Measurements from ENCODE around the gene ABCA9. TPM values are rescaled to one million over a fixed set of nuclear protein-coding genes. Genes with fewer than 3 reads are reported as not detected.

The ABCA9 gene
- total and polyA plus RNA-seq, 2 of the 13 experiments (the other 11 are each of a cell fraction or from before 2014, with no cell fraction given): 0.04 TPM; not detected in 1

GRCh38 chr17:68957944-68958343 lies 102.8 kb downstream of the ABCA9 start (continued):
- no peak for TF ChIP-seq TEF (CRISPR knock-in tag; IDR thresholded peaks at IDR 0.05)
- no peak for TF ChIP-seq NFE2L2 (IDR thresholded peaks at IDR 0.05; ENCODE audit: low read length)
- no peak for TF ChIP-seq ZFP90 (CRISPR knock-in tag; IDR thresholded peaks at IDR 0.05; ENCODE audit: borderline replicate concordance)
- no peak for TF ChIP-seq ZNF747 (CRISPR knock-in tag; IDR thresholded peaks at IDR 0.05; ENCODE audit: borderline replicate concordance)

- H2AFZ ChIP-seq (ENCODE audit: low read length): no peak within 1 kb of the TSS
- intact Hi-C loops (cut with micrococcal nuclease; ENCODE audit: unreplicated experiment) (no loop called here), in situ Hi-C loops (cut with HindIII; ENCODE audit: extremely low pct_ligation_motif_present, low pct_unique_long_range_greater_than_20kb) (no loop called here)
- no peak within 1 kb of the TSS for H3K9ac ChIP-seq (ENCODE audit: insufficient read depth, low read depth, low read length)
- ChIA-PET POLR2A (no interaction called here), CTCF (ENCODE audit: low intra/inter-chr PET ratio, low total read pairs) (no interaction called here)
- no TSS peak for BruUV-seq (replicated peaks)
- FAIRE-seq (no peak), DNase-seq (ENCODE audit: low spot score) (no peak), ATAC-seq (no peak)
- WGBS (ENCODE audit: low lambda C conversion rate): 67% methylated on average over 4 of the region's 4 CpGs
- H3K79me2 ChIP-seq (ENCODE audit: insufficient read depth, low read length): no peaks in the 10 kb centered on the region
- H3K27me3 ChIP-seq (ENCODE audit: control insufficient read depth in 1 of 2, insufficient read depth in 2 of 2, low read length in 2 of 2): no peaks in the 10 kb centered on the region
- no peak within 1 kb of the TSS for H3K4me2 ChIP-seq (ENCODE audit: low read depth, low read length)
- no peak within 1 kb of the TSS for H3K27ac ChIP-seq (ENCODE audit: extremely low read length, insufficient read depth, low read length)
- no peak within 1 kb of the TSS for H3K4me3 ChIP-seq (replicated peaks in 1 of 3; ENCODE audit: insufficient read depth in 1 of 3, low read depth in 2 of 3, low read length in 3 of 3)
- H3K36me3 ChIP-seq (replicated peaks in 1 of 2; ENCODE audit: control insufficient read depth in 1 of 2, insufficient read depth in 2 of 2, low read length in 2 of 2): no peaks in the 10 kb centered on the region
- H3K4me1 ChIP-seq (ENCODE audit: insufficient read depth, low read length): no peaks in the 10 kb centered on the region
- H3K9me3 ChIP-seq (ENCODE audit: low read length): no peaks in the 10 kb centered on the region
- H4K20me1 ChIP-seq (ENCODE audit: insufficient read depth, low read length): no peaks in the 10 kb centered on the region
- TF ChIP-seq ZNF18 (CRISPR knock-in tag; IDR thresholded peaks at IDR 0.05; ENCODE audit: insufficient replicate concordance) (no peak), SALL1 (CRISPR knock-in tag; IDR thresholded peaks at IDR 0.05) (no peak), ZNF761 (CRISPR knock-in tag; conservative IDR thresholded peaks at IDR 0.05) (no peak), ZNF883 (CRISPR knock-in tag; IDR thresholded peaks at IDR 0.05; ENCODE audit: not compliant biosample characterization) (no peak), REST (IDR thresholded peaks at IDR 0.05; ENCODE audit: borderline replicate concordance in 1 of 2, low read depth in 1 of 2, low read length in 2 of 2) (no peak), SP4 (CRISPR knock-in tag; IDR thresholded peaks at IDR 0.05) (no peak), ZNF652 (CRISPR knock-in tag; IDR thresholded peaks at IDR 0.05; ENCODE audit: borderline replicate concordance, low read depth) (no peak), ZNF382 (CRISPR knock-in tag; IDR thresholded peaks at IDR 0.05; ENCODE audit: borderline replicate concordance) (no peak), ZEB1 (IDR thresholded peaks at IDR 0.05; ENCODE audit: insufficient replicate concordance, low read depth) (no peak), FOSL1 (CRISPR knock-in tag; IDR thresholded peaks at IDR 0.05; ENCODE audit: borderline replicate concordance) (no peak), HNRNPUL1 (IDR thresholded peaks at IDR 0.05; ENCODE audit: low read depth, low read length) (no peak), GATAD2A (CRISPR knock-in tag; IDR thresholded peaks at IDR 0.05) (no peak), ZNF678 (CRISPR knock-in tag; IDR thresholded peaks at IDR 0.05) (no peak), CHD2 (IDR thresholded peaks at IDR 0.05; ENCODE audit: low read depth, low read length) (no peak)
These were observed 105.4 kb downstream of the ABCA9 start, which contains the start of gene ABCA8 for GRCh38 chr17:68955181-68955841. TSS of gene ABCA8 (minus strand) at chr17:68955392. CDS start at chr17:68942034, 13,358 bp downstream.
